ENCODE measurements around the gene FAM171A1.

GRCh38 chr10:15169555-15170401 is 201.3 kb downstream of the FAM171A1 start:
- TF ChIP-seq EZH2phosphoT487 (IDR thresholded peaks at IDR 0.05): no peak
- TF ChIP-seq CTCF (IDR thresholded peaks at IDR 0.05): no peak
- TF ChIP-seq EZH2 (IDR thresholded peaks at IDR 0.05): no peak
